Peyer's patch (tissue), 4 donors: Measurements from ENCODE around the gene KRTAP15-1. TPM values are rescaled to one million over a fixed set of nuclear protein-coding genes. Genes with fewer than 3 reads are reported as not detected.
A peak's percentile ranks its signal among the peaks of the same experiment; 100 is the strongest.

Experiments used
- DNase-seq, 3 donors: peaks; one replicate each; pipeline ENCODE4 v3.0.0-alpha.2; 2017 to 2019
- H3K27ac ChIP-seq, 4 donors: fragments of 200-600 bp; sonication (generic); one replicate each; pipeline ENCODE4 v1.5.1; 2016 to 2019
- H3K27me3 ChIP-seq, 2 donors: fragments of 200-600 bp; sonication (generic); one replicate each; pipeline ENCODE4 v1.5.1; 2019
- H3K36me3 ChIP-seq, 3 donors: fragments of 200-600 bp; sonication (generic); one replicate each; pipeline ENCODE4 v1.5.1; 2016 to 2019
- H3K4me1 ChIP-seq, 4 donors: fragments of 200-600 bp; sonication (generic); one replicate each; pipeline ENCODE4 v1.5.1; 2016 to 2019
- H3K4me3 ChIP-seq, 4 donors: fragments of 200-600 bp; sonication (generic); 1 replicate in 3 of 4; 2 replicates in 1 of 4; pipeline ENCODE4 v1.5.1; 2016 to 2019; ENCODE audit warnings: mild to moderate bottlenecking in 1 of 4
- H3K9me3 ChIP-seq, 4 donors: fragments of 200-600 bp; sonication (generic); one replicate each; pipeline ENCODE4 v1.5.1; 2016 to 2019; ENCODE audit warnings: mild to moderate bottlenecking in 1 of 4
- CTCF ChIP-seq, 6 experiments: fragments of 450-650 bp in 4 of 6; fragments of 200-600 bp in 2 of 6; sonication (generic) in 1 of 6; IDR thresholded peaks; one replicate each; pipeline ENCODE4 v1.5.1; 2017 to 2019; ENCODE audit warnings: antibody characterized with exemption in 6 of 6, mild to moderate bottlenecking in 3 of 6, moderate library complexity in 1 of 6
- POLR2A ChIP-seq, 2 donors: fragments of 450-650 bp; IDR thresholded peaks; one replicate each; pipeline ENCODE4 v1.5.1; 2017; ENCODE audit warnings: antibody characterized with exemption in 2 of 2, mild to moderate bottlenecking in 2 of 2, moderate library complexity in 2 of 2
- total RNA-seq, 4 donors: library from RNA; depleted of rRNA; stranded (reverse); fragments of >200 nt; gene quantifications; one replicate each; pipeline ENCODE4 v1.1.0, GENCODE V29; 2016

KRTAP15-1 gene, protein sequence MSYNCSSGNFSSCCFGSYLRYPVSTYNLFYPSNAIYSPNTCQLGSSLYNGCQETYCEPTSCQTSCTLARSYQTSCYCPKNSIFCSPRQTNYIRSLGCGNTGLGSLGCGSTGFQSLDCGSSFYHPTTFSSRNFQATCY
- total RNA-seq, result not detected

- no peaks in the 10 kb centered on the region for H3K27me3 ChIP-seq
- no peaks in the 10 kb centered on the region for H3K9me3 ChIP-seq
- H3K4me3 ChIP-seq, result no peak within 1 kb of the TSS
- no peak within 1 kb of the TSS for H3K27ac ChIP-seq
- no peaks in the 10 kb centered on the region for H3K36me3 ChIP-seq
- no peak for TF ChIP-seq CTCF (IDR thresholded peaks at IDR 0.05)
- no peak for TF ChIP-seq POLR2A (IDR thresholded peaks at IDR 0.05)
- H3K4me1 ChIP-seq, result no peaks in the 10 kb centered on the region
- DNase-seq, result no peak
Measured at GRCh38 chr21:30439975-30440374, at the start of gene KRTAP15-1. TSS of gene KRTAP15-1 (plus strand) at chr21:30440275. CDS start at chr21:30440328, 53 bp downstream.

GRCh38 chr21:30391492-30392025 lies 48.5 kb upstream of the KRTAP15-1 start:
- Histone ChIP-seq H3K36me3 (no peaks in the 10 kb centered on the region), H3K27me3 (no peaks in the 10 kb centered on the region), H3K4me1 (no peaks in the 10 kb centered on the region), H3K27ac (no peak overlapping the region), H3K4me3 (no peak overlapping the region), H3K9me3 (no peaks in the 10 kb centered on the region)
- no peak for DNase-seq
- TF ChIP-seq CTCF (IDR thresholded peaks at IDR 0.05) (no peak), POLR2A (IDR thresholded peaks at IDR 0.05) (no peak)

DNA sequence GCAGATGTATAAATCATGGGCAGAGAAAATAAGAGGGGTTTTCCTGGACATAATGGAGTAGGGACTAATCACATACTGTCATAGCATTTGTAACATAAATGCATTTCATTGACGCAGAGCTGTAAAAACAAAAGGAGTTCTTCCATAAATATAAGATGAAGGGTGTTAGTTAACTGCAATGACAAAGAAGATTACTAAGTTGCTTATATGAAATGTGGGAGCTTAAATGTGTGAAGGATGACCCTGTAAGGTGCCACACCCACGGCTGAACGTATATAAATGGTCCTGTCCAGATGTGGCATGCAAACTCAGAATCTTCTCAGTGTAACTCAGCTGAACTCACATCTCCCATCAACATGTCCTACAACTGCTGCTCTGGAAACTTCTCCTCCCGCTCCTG lies 44.3 kb upstream of the KRTAP15-1 start, which contains the start of gene KRTAP13-1:
TSS of gene KRTAP13-1 (plus strand) at position 301 of the 400 bp plus-strand sequence. CDS start at position 357, 56 bp downstream.
- no peaks in the 10 kb centered on the region for H3K4me1 ChIP-seq
- TF ChIP-seq CTCF (IDR thresholded peaks at IDR 0.05) (no peak), POLR2A (IDR thresholded peaks at IDR 0.05) (no peak)
- H3K27me3 ChIP-seq, result no peaks in the 10 kb centered on the region
- DNase-seq, result no peak
- no peaks in the 10 kb centered on the region for H3K9me3 ChIP-seq
- H3K27ac ChIP-seq, result no peak within 1 kb of the TSS
- no peak within 1 kb of the TSS for H3K4me3 ChIP-seq
- H3K36me3 ChIP-seq, result no peaks in the 10 kb centered on the region

DNA sequence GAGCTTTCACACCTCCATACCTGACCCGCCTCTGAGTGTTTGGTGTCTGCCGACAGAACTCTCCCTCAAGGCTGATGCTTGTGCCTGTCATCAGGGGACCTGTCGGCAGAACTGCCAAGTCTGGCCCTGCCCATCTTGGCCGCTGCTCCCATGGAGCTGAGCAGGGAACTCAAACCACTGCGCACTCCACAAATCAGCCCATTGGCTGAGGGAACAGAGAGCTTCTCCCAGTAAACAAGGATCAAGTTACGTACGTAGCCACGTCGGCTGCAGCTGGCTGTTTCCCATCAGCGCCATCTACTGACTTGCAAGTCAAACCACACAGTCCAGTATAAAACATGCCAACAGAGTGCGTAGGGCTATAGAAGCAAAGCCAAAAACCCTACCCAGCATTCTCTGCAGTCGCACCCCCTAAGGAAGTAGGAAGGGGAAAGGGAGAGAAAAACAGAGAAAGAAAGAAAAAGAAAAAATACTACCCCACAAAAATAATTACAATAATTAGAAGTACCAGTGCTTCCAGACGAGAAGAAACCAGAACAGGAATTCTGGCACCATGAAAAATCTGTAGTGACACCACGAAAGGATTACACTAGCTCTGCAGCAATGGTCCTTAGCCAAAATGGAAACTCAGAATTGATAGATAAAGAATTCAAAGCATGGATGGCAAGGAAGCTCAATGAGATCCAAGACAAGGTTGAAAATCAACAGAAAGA lies 31.1 kb upstream of the KRTAP15-1 start:
- Histone ChIP-seq H3K27ac (no peak overlapping the region), H3K9me3 (no peaks in the 10 kb centered on the region), H3K27me3 (no peaks in the 10 kb centered on the region), H3K4me3 (no peak overlapping the region), H3K36me3 (no peaks in the 10 kb centered on the region), H3K4me1 (no peaks in the 10 kb centered on the region)
- TF ChIP-seq POLR2A (IDR thresholded peaks at IDR 0.05) (no peak), CTCF (IDR thresholded peaks at IDR 0.05) (peak in 2 of 6 experiments; percentile 17 to 53)
- DNase-seq, result peak in 1 of 3 donors; percentile 52

- Histone ChIP-seq H3K36me3 (no peaks in the 10 kb centered on the region), H3K4me1 (no peaks in the 10 kb centered on the region), H3K4me3 (no peak overlapping the region), H3K9me3 (no peaks in the 10 kb centered on the region), H3K27ac (no peak overlapping the region), H3K27me3 (no peaks in the 10 kb centered on the region)
- no peak for DNase-seq
- TF ChIP-seq CTCF (IDR thresholded peaks at IDR 0.05) (no peak), POLR2A (IDR thresholded peaks at IDR 0.05) (no peak)
Measured at GRCh38 chr21:30415993-30416392, 24.1 kb upstream of the KRTAP15-1 start.
